Hepatocyte (in vitro differentiated cells): Measurements from ENCODE around the gene SRGAP2B.
"Not testable (repeated sequence)": the region's sequence is repeated elsewhere in the genome, so short reads cannot be mapped to it uniquely, and the experiment has no call there.

ENCODE experiments used
- CTCF ChIP-seq: fragments of 200-600 bp; sonication (generic); IDR thresholded peaks from 2 replicates; pipeline ENCODE4 v1.5.1; 2016; ENCODE audit warnings: antibody characterized with exemption, mild to moderate bottlenecking; ENCODE audit not compliant: poor library complexity
- EZH2 ChIP-seq: fragments of 200-600 bp; sonication (generic); IDR thresholded peaks from 2 replicates; pipeline ENCODE4 v1.6.1; 2016; ENCODE audit warnings: antibody characterized with exemption, mild to moderate bottlenecking, borderline replicate concordance
- EZH2phosphoT487 ChIP-seq: fragments of 200-600 bp; sonication (generic); IDR thresholded peaks from one replicate; pipeline ENCODE4 v1.6.1; 2018; ENCODE audit warnings: antibody characterized with exemption, mild to moderate bottlenecking, low read depth, moderate library complexity; ENCODE audit not compliant: unreplicated experiment, severe bottlenecking

GRCh38 chr1:145053428-145053827 is 41.7 kb downstream of the SRGAP2B start:
- TF ChIP-seq EZH2, CTCF, EZH2phosphoT487: not testable (repeated sequence)
